WTC11 (cell line): Measurements from ENCODE around the gene AFF3.

Source experiments
- CTCF ChIP-seq: fragments of 200-600 bp; IDR thresholded peaks from 2 replicates; pipeline ENCODE4 v1.8.0; 2022; ENCODE audit warnings: antibody characterized with exemption
- NFYB ChIP-seq: sonication (generic); formaldehyde crosslinking; conservative IDR thresholded peaks from 2 replicates; pipeline ENCODE4 v1.8.0; 2022; ENCODE audit warnings: low read depth, missing genetic modification reagents
- PRDM15 ChIP-seq: sonication (generic); formaldehyde crosslinking; IDR thresholded peaks from 2 replicates; pipeline ENCODE4 v1.8.0; 2022; ENCODE audit warnings: missing genetic modification reagents
- USF2 ChIP-seq: sonication (generic); formaldehyde crosslinking; IDR thresholded peaks from 2 replicates; pipeline ENCODE4 v1.8.1; 2023; ENCODE audit warnings: mild to moderate bottlenecking, missing genetic modification reagents, moderate library complexity

- TF ChIP-seq PRDM15 (no peak), NFYB (no peak), USF2 (CRISPR knock-in tag) (no peak), CTCF (no peak)
Measured at GRCh38 chr2:100178864-100179263, 36.5 kb upstream of the AFF3 start.
